Neural cell (in vitro differentiated cells): ENCODE results near the gene RGS14. TPM values are rescaled to one million over a fixed set of nuclear protein-coding genes. Genes with fewer than 3 reads are reported as not detected.

Experiments used
- H2AFZ ChIP-seq: fragments of 200-600, 300-800 bp; sonication (generic), shearing (Covaris generic); 2 replicates; pipeline ENCODE4 v1.6.0; 2014; ENCODE audit warnings: low read depth, mild to moderate bottlenecking, antibody characterized with exemption, low read length, moderate library complexity
- H3F3A ChIP-seq: fragments of 200-600 bp; shearing (Covaris generic); 2 replicates; pipeline ENCODE4 v1.6.1; 2016; ENCODE audit warnings: mild to moderate bottlenecking, moderate library complexity, mixed read lengths, antibody characterized with exemption, low read length; ENCODE audit not compliant: insufficient read depth, poor library complexity, severe bottlenecking
- H3K27ac ChIP-seq: fragments of 200-600, 300-800 bp; sonication (generic), shearing (Covaris generic); 2 replicates; pipeline ENCODE4 v1.5.1; 2014; ENCODE audit warnings: mild to moderate bottlenecking, low read length, moderate library complexity
- H3K27me3 ChIP-seq: fragments of 300-800, 200-600 bp; sonication (generic), shearing (Covaris generic); 2 replicates; pipeline ENCODE4 v1.6.0; 2014; ENCODE audit warnings: mild to moderate bottlenecking, low read depth, low read length, moderate library complexity; ENCODE audit not compliant: insufficient read depth
- H3K36me3 ChIP-seq: fragments of 300-800, 200-600 bp; sonication (generic), shearing (Covaris generic); 2 replicates; pipeline ENCODE4 v1.5.1; 2014; ENCODE audit warnings: mild to moderate bottlenecking, antibody characterized with exemption, low read length, moderate library complexity; ENCODE audit not compliant: insufficient read depth
- H3K4me2 ChIP-seq: fragments of 300-800, 200-600 bp; sonication (generic), shearing (Covaris generic); 2 replicates; pipeline ENCODE4 v1.6.0; 2014; ENCODE audit warnings: mild to moderate bottlenecking, low read length
- H3K4me3 ChIP-seq: fragments of 300-800, 200-600 bp; sonication (generic), shearing (Covaris generic); 2 replicates; pipeline ENCODE4 v1.5.1; 2014; ENCODE audit warnings: mild to moderate bottlenecking, low read length, moderate library complexity
- H3K79me2 ChIP-seq: fragments of 200-600 bp; shearing (Covaris generic); replicated peaks from 2 replicates; pipeline ENCODE4 v1.6.0; 2014; ENCODE audit warnings: mild to moderate bottlenecking, low read length, moderate library complexity; ENCODE audit not compliant: insufficient read depth
- H3K9ac ChIP-seq: fragments of 300-800, 200-600 bp; sonication (generic), shearing (Covaris generic); 2 replicates; pipeline ENCODE4 v1.6.1; 2016; ENCODE audit warnings: mild to moderate bottlenecking, low read length, mixed read lengths
- H3K9me2 ChIP-seq: fragments of 200-600 bp; shearing (Covaris generic); 2 replicates; pipeline ENCODE4 v1.6.1; 2016; ENCODE audit warnings: mild to moderate bottlenecking, low read length, mixed read lengths; ENCODE audit not compliant: insufficient read depth
- H3K9me3 ChIP-seq: fragments of 200-600, 300-800 bp; sonication (generic), shearing (Covaris generic); 2 replicates; pipeline ENCODE4 v1.6.1; 2016; ENCODE audit warnings: mild to moderate bottlenecking, mixed run types, low read length, moderate library complexity, mixed read lengths
- H4K20me1 ChIP-seq: fragments of 200-600 bp; shearing (Covaris generic); 2 replicates; pipeline ENCODE4 v1.6.1; 2016; ENCODE audit warnings: mild to moderate bottlenecking, mixed run types; ENCODE audit not compliant: insufficient read depth
- CTCF ChIP-seq: fragments of 450-650 bp; IDR thresholded peaks from 2 replicates; pipeline ENCODE4 v1.5.1; 2014; ENCODE audit warnings: antibody characterized with exemption, mild to moderate bottlenecking, moderate library complexity; ENCODE audit not compliant: poor library complexity, severe bottlenecking
- EP300 ChIP-seq: fragments of 450-650 bp; conservative IDR thresholded peaks from 2 replicates; pipeline ENCODE4 v1.6.1; 2014; ENCODE audit warnings: antibody characterized with exemption, mild to moderate bottlenecking, moderate library complexity; ENCODE audit not compliant: poor library complexity, severe bottlenecking
- EZH2 ChIP-seq: fragments of 200-600, 300-800 bp; shearing (Covaris generic), sonication (generic); IDR thresholded peaks from 2 replicates; pipeline ENCODE4 v1.6.1; 2014; ENCODE audit warnings: antibody characterized with exemption, low read length, borderline replicate concordance, mild to moderate bottlenecking; ENCODE audit not compliant: insufficient read depth, poor library complexity, severe bottlenecking
- MXI1 ChIP-seq: fragments of 450-650 bp; conservative IDR thresholded peaks from 2 replicates; pipeline ENCODE4 v1.6.1; 2014; ENCODE audit warnings: antibody characterized with exemption, mild to moderate bottlenecking; ENCODE audit not compliant: poor library complexity, severe bottlenecking
- POLR2AphosphoS5 ChIP-seq: IDR thresholded peaks from 2 replicates; pipeline ENCODE4 v1.6.1; 2012
- RAD21 ChIP-seq: fragments of 450-650 bp; conservative IDR thresholded peaks from 2 replicates; pipeline ENCODE4 v1.6.1; 2014; ENCODE audit warnings: antibody characterized with exemption, mild to moderate bottlenecking, moderate library complexity
- REST ChIP-seq: IDR thresholded peaks from 2 replicates; pipeline ENCODE4 v1.6.1; 2012; ENCODE audit warnings: borderline replicate concordance
- SMC3 ChIP-seq: fragments of 450-650 bp; conservative IDR thresholded peaks from 2 replicates; pipeline ENCODE4 v1.6.1; 2014; ENCODE audit warnings: antibody characterized with exemption, mild to moderate bottlenecking, moderate library complexity; ENCODE audit not compliant: poor library complexity
- polyA plus RNA-seq: library from polyadenylated mRNA; depleted of rRNA; stranded (reverse); fragments of >200 nt; gene quantifications from 2 replicates; pipeline ENCODE4 v1.2.3, GENCODE V29; 2014

The RGS14 gene
- polyA plus RNA-seq, 1 donor from 2014 or later = 32.3 TPM

GRCh38 chr5:177372034-177372896 is 14.5 kb downstream of the RGS14 start:
- Histone ChIP-seq H3K4me3 (no peak overlapping the region), H3K4me2 (no peak overlapping the region), H3K27me3 (no peaks in the 10 kb centered on the region), H2AFZ (no peak overlapping the region), H3K27ac (no peak overlapping the region), H3K79me2 (no peaks in the 10 kb centered on the region), H4K20me1 (no peaks in the 10 kb centered on the region), H3K9me2 (no peaks in the 10 kb centered on the region), H3K36me3 (no peaks in the 10 kb centered on the region), H3K9ac (no peak overlapping the region), H3K9me3 (no peaks in the 10 kb centered on the region), H3F3A (no peaks in the 10 kb centered on the region)
- TF ChIP-seq EP300 (no peak), CTCF (no peak), POLR2AphosphoS5 (no peak), SMC3 (no peak), REST (no peak), MXI1 (no peak), EZH2 (no peak), RAD21 (no peak)

- Histone ChIP-seq H3K4me2 (no peak overlapping the region), H3K36me3 (no peaks in the 10 kb centered on the region), H2AFZ (no peak overlapping the region), H3K4me3 (no peak overlapping the region), H3K27ac (no peak overlapping the region), H4K20me1 (no peaks in the 10 kb centered on the region), H3K9ac (no peak overlapping the region), H3K27me3 (no peaks in the 10 kb centered on the region), H3F3A (no peaks in the 10 kb centered on the region), H3K79me2 (no peaks in the 10 kb centered on the region), H3K9me2 (no peaks in the 10 kb centered on the region), H3K9me3 (no peaks in the 10 kb centered on the region)
- TF ChIP-seq REST (no peak), EZH2 (no peak), CTCF (no peak), SMC3 (no peak), EP300 (no peak)
Observed at GRCh38 chr5:177372910-177373309, 15.2 kb downstream of the RGS14 start.
